ENCODE data around the gene ITIH4.

Gene ITIH4

DNA sequence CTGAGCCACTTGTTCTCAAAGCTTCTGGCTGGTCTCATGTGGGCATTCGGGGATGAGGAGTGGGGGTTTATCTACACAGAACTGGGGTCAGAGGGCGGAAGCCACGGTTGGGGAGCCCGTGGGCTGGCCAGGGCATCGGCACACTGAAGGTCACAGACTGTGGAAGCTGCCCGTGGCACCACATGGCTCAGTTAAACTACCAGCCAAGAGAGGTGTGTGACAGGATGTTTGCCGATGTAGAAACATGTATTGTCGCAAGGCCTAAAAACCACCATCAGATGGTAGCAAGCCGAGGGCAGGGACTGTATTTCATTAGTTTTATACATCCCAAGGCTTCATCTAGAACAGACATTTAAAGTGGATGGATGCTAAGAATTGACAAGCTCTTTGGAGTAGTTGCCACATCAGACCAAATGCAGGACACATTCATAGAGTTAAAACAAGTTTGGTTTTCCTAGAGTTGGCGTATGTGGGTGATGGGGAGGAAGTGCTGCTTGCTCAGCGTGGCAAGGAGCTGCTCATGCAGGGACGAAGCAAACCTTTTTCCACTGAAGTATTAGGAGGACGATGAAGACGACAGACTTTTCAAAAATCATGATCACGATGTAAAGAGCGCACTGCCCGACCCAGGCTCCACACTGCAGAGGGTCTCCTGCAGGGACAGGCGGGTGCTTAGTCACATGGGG is 14.0 kb upstream of the ITIH4 start:
- Histone ChIP-seq H3F3A (ENCODE audit: control insufficient read depth, insufficient read depth) (no peaks in the 10 kb centered on the region), H3K36me3 (ENCODE audit: control insufficient read depth, low read length) (no peaks in the 10 kb centered on the region; the same call in 1 of the 2 replicates), H3K9me2 (replicated peaks; ENCODE audit: control insufficient read depth, low read length) (no peaks in the 10 kb centered on the region), H3K79me2 (ENCODE audit: control insufficient read depth, low read length) (no peaks in the 10 kb centered on the region), H3K4me3 (ENCODE audit: low read length) (no peak overlapping the region), H4K20me1 (ENCODE audit: control insufficient read depth, insufficient read depth, low read depth, low read length) (no peaks in the 10 kb centered on the region), H3K4me1 (ENCODE audit: control insufficient read depth, low read length) (no peaks in the 10 kb centered on the region), H3K9me3 (ENCODE audit: control insufficient read depth, insufficient read depth, low read length) (no peaks in the 10 kb centered on the region), H3K4me2 (ENCODE audit: low read length) (no peak overlapping the region), H3K27ac (ENCODE audit: low read depth, low read length) (no peak overlapping the region), H3K27me3 (ENCODE audit: control insufficient read depth, low read length) (no peaks in the 10 kb centered on the region)
- TF ChIP-seq, protein P1, sequence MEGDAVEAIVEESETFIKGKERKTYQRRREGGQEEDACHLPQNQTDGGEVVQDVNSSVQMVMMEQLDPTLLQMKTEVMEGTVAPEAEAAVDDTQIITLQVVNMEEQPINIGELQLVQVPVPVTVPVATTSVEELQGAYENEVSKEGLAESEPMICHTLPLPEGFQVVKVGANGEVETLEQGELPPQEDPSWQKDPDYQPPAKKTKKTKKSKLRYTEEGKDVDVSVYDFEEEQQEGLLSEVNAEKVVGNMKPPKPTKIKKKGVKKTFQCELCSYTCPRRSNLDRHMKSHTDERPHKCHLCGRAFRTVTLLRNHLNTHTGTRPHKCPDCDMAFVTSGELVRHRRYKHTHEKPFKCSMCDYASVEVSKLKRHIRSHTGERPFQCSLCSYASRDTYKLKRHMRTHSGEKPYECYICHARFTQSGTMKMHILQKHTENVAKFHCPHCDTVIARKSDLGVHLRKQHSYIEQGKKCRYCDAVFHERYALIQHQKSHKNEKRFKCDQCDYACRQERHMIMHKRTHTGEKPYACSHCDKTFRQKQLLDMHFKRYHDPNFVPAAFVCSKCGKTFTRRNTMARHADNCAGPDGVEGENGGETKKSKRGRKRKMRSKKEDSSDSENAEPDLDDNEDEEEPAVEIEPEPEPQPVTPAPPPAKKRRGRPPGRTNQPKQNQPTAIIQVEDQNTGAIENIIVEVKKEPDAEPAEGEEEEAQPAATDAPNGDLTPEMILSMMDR (IDR thresholded peaks at IDR 0.05; ENCODE audit: low read depth, low read length, poor library complexity, severe bottlenecking), result no peak
- no peak for TF ChIP-seq EZH2phosphoT487 (IDR thresholded peaks at IDR 0.05; ENCODE audit: borderline replicate concordance, low read length)

DNA sequence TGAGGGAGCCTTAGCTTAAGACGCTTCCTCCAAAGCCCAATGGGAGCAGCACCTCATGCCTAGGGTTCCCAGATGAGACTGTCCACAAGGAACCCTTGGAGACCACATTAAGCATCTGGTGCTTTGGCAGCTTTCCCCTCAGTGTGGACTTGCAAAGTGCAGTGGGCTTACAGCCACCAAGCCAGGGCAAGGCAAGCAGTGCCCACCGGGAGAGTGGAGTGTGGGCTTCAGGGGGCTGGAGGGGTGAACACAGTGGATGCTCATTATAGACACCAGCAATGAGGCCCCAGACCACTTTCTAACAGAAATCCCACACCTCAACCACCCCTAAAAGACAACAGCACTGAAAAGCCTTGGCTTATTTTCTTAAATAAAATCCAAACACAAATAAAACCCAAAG is 13.4 kb upstream of the ITIH4 start:
- Histone ChIP-seq H4K20me1 (ENCODE audit: control insufficient read depth, insufficient read depth, low read depth, low read length) (no peaks in the 10 kb centered on the region), H3K9me3 (ENCODE audit: control insufficient read depth, insufficient read depth, low read length) (no peaks in the 10 kb centered on the region), H3K4me3 (ENCODE audit: low read length) (no peak overlapping the region), H3K27me3 (ENCODE audit: control insufficient read depth, low read length) (no peaks in the 10 kb centered on the region), H3K27ac (ENCODE audit: low read depth, low read length) (no peak overlapping the region), H3K36me3 (ENCODE audit: control insufficient read depth, low read length) (no peaks in the 10 kb centered on the region; the same call in 1 of the 2 replicates), H3K9me2 (replicated peaks; ENCODE audit: control insufficient read depth, low read length) (no peaks in the 10 kb centered on the region), H3F3A (ENCODE audit: control insufficient read depth, insufficient read depth) (no peaks in the 10 kb centered on the region), H3K79me2 (ENCODE audit: control insufficient read depth, low read length) (no peaks in the 10 kb centered on the region), H3K4me2 (ENCODE audit: low read length) (no peak overlapping the region), H3K4me1 (ENCODE audit: control insufficient read depth, low read length) (no peaks in the 10 kb centered on the region)
- TF ChIP-seq EZH2phosphoT487 (IDR thresholded peaks at IDR 0.05; ENCODE audit: borderline replicate concordance, low read length), result no peak
- TF ChIP-seq, protein P1 (IDR thresholded peaks at IDR 0.05; ENCODE audit: low read depth, low read length, poor library complexity, severe bottlenecking), result no peak

DNA sequence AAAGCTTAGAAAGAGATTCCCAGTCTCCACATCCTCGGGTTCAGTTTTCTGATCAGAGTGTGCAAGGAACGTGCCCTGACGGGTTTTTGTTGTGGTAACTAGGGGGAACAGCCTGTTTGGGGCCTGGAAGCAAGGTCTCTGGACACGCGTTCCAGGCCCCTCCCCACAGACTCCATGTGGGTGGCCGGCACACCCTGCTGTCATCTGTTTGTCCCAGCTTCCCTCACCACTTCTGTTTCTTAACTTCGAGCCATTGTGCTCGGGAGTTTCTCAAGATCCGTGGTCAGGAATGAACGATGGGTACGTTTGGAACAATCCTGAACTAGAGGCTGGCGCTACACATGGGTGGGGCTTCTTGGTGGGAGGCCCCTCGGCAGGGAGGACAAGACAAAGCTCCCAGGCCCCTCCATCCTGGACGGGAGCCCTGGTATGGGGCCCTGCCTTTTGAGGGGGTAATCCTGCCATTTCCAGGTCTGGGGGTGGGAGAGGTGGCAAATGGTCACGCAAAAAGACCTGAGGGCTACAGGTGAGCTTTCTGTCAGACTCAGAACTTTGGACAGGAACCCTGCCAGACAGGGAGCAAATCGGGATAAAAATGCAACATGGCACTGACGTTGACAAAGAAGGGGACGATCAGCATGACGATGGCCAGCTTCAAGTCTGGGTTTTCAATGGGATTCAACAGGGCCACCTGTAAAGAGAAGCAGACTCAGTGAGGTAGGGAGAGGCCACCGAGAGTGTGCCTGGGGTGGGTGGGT is 12.8 kb upstream of the ITIH4 start:
- TF ChIP-seq, protein P1 (IDR thresholded peaks at IDR 0.05; ENCODE audit: low read depth, low read length, poor library complexity, severe bottlenecking), result no peak
- TF ChIP-seq EZH2phosphoT487 (IDR thresholded peaks at IDR 0.05; ENCODE audit: borderline replicate concordance, low read length), result no peak
- Histone ChIP-seq H3K9me3 (ENCODE audit: control insufficient read depth, insufficient read depth, low read length) (no peaks in the 10 kb centered on the region), H3K36me3 (ENCODE audit: control insufficient read depth, low read length) (no peaks in the 10 kb centered on the region; the same call in 1 of the 2 replicates), H3K79me2 (ENCODE audit: control insufficient read depth, low read length) (no peaks in the 10 kb centered on the region), H3K27ac (ENCODE audit: low read depth, low read length) (no peak overlapping the region), H3K27me3 (ENCODE audit: control insufficient read depth, low read length) (no peaks in the 10 kb centered on the region), H3K4me1 (ENCODE audit: control insufficient read depth, low read length) (no peaks in the 10 kb centered on the region), H4K20me1 (ENCODE audit: control insufficient read depth, insufficient read depth, low read depth, low read length) (no peaks in the 10 kb centered on the region), H3K4me3 (ENCODE audit: low read length) (no peak overlapping the region), H3K9me2 (replicated peaks; ENCODE audit: control insufficient read depth, low read length) (no peaks in the 10 kb centered on the region), H3F3A (ENCODE audit: control insufficient read depth, insufficient read depth) (no peaks in the 10 kb centered on the region), H3K4me2 (ENCODE audit: low read length) (no peak overlapping the region)

All from DOHH2 (cell line).